ENCODE results near the gene ZNF831. TPM values are rescaled to one million over a fixed set of nuclear protein-coding genes. Genes with fewer than 3 reads are reported as not detected.

ZNF831 gene
- total RNA-seq, 2 experiments from 2014 or later, result 7.0 to 8.6 TPM

DNA sequence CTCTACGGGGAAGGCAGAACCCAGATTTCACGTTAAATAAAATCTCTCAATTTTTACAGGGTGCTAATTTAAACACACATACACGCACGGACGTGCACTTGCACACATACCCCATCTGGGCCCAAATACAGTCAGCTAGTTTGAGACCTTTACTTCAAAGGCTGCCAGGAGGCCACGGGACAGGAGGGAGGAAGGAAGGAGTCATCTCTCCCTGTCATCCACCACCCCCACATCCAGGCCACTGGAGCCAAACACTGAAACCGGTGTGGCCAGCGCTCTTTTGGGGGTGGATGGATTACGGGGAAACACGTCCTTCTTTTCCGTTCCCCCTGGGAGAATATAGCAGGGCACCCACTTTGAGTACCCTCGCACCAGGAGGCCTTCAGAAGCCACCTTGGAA, 60.1 kb downstream of the ZNF831 start:
- DNase-seq (no peak), ATAC-seq (no peak)
- Mint-ChIP-seq H3K9me3 (ENCODE audit: low read depth) (peaks cover 2% of the 10 kb centered on the region), H3K27me3 (no peaks in the 10 kb centered on the region), H3K27ac (no peak overlapping the region), H3K36me3 (ENCODE audit: low read depth) (peaks cover 9% of the 10 kb centered on the region), H3K4me1 (peaks cover 31% of the 10 kb centered on the region), H3K4me3 (no peak overlapping the region)
- ChIA-PET POLR2A (no interaction called here), CTCF (interaction anchor here (0.7 to 4.4 kb wide), 7 partner anchors 10 to 256 kb away, joined by 3 to 36 read pairs (median 3); no protein-coding TSS in a partner anchor)
- intact Hi-C loops (cut with DNase I, micrococcal nuclease), result loop anchor here in 1 of 2 experiments (5.0 kb wide), 1 partner anchor 331 kb away; no protein-coding TSS in a partner anchor

DNA sequence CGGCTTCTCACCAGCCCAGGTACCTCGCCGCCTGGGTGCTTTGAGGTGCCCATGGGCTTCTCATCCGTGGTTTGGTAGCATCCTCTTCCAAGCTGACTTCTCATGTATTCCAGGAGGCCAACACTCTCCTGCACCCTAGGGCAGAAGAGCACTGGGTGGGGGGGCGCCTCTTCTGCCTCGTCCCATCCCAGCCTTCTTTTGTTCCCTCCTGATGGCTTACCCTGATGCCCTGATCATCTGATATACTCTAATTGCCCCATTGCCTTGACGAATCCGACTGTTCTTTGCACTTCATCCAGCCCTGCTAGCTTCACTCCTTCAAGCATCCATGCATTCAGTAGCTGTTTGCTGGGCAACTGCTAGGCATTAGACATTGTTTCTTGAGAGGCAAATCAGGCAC, 60.6 kb downstream of the ZNF831 start:
- Mint-ChIP-seq H3K9me3 (ENCODE audit: low read depth) (peaks cover 2% of the 10 kb centered on the region), H3K4me3 (no peak overlapping the region), H3K27me3 (no peaks in the 10 kb centered on the region), H3K4me1 (peaks cover 31% of the 10 kb centered on the region), H3K36me3 (ENCODE audit: low read depth) (peaks cover 14% of the 10 kb centered on the region), H3K27ac (no peak overlapping the region)
- ATAC-seq (no peak), DNase-seq (no peak)
- POLR2A ChIA-PET, result no interaction called here
- intact Hi-C loops (cut with DNase I, micrococcal nuclease), result loop anchor here in 1 of 2 experiments (5.0 kb wide), 1 partner anchor 332 kb away; no protein-coding TSS in a partner anchor
- CTCF ChIA-PET, result interaction anchor here (0.7 to 4.4 kb wide), 4 partner anchors 16 to 257 kb away, joined by 3 to 36 read pairs (median 15); no protein-coding TSS in a partner anchor

DNA sequence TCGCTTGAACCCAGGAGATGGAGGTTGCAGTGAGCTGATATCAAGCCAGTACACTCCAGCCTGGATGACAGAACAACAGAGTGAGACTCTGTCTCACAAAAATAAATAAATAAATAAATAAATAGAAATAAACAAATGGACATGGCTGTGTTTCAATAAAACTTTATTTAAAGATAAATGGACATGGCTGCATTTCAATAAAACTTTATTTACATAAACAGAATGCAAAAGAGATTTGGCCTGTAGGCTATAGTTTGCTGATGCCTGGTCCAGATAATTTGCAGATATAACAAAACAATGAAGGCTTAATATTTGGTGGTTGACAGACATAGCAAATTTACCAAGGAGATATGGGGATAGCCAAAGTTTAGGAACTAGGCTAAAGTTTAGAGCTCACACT, 66.8 kb downstream of the ZNF831 start:
- ATAC-seq (no peak), DNase-seq (no peak)
- Mint-ChIP-seq H3K27me3 (no peaks in the 10 kb centered on the region), H3K4me3 (no peak overlapping the region), H3K9me3 (ENCODE audit: low read depth) (peaks cover 2% of the 10 kb centered on the region), H3K27ac (no peak overlapping the region), H3K4me1 (peaks cover 12% of the 10 kb centered on the region), H3K36me3 (ENCODE audit: low read depth) (peaks cover 16% of the 10 kb centered on the region)
- POLR2A ChIA-PET, result no interaction called here
- CTCF ChIA-PET, result interaction anchor here (0.6 to 1.3 kb wide), 5 partner anchors 12 to 384 kb away, joined by 3 read pairs; no protein-coding TSS in a partner anchor
- intact Hi-C loops (cut with DNase I, micrococcal nuclease), result no loop called here

DNA sequence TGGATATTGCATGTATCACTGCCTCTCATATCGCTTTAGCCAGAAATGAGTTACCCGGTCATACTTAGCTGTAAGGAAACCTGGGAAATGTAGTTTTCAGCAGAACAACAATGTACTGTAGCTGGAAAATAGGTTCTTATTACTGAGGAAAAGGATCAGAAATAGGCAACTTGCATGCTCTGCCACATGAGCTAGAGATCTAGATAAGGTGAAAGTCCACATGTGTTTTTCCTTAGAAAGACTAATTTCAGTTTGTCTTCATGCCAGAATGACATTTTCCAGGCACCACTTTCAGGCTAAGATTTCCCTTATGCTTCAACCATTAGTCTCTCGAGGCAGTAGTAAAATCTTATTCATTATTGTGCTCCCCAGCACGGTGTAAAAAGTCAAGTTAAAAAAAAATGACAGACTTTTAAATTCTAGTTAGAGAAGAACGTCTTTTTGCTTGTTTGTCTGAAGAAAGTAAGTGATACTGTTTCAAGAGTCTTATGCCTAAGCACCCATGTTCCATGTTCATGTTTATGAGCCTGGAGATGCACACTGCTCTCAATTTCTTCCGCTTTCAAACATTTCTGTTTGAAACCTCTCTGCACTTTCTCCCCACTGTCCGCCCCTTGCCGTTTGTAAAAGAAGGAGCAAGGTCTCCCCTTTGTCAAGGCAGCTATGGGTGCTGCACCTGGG, 67.6 kb downstream of the ZNF831 start:
- Mint-ChIP-seq H3K4me3 (no peak overlapping the region), H3K4me1 (peaks cover 19% of the 10 kb centered on the region), H3K27me3 (no peaks in the 10 kb centered on the region), H3K27ac (no peak overlapping the region), H3K36me3 (ENCODE audit: low read depth) (peaks cover 16% of the 10 kb centered on the region), H3K9me3 (ENCODE audit: low read depth) (peaks cover 2% of the 10 kb centered on the region)
- ChIA-PET CTCF (interaction anchor here (0.6 to 2.6 kb wide), 8 partner anchors 10 to 385 kb away, joined by 3 to 9 read pairs (median 3); no protein-coding TSS in a partner anchor), POLR2A (no interaction called here)
- no peak for ATAC-seq
- intact Hi-C loops (cut with DNase I, micrococcal nuclease), result no loop called here
- DNase-seq, result no peak

DNA sequence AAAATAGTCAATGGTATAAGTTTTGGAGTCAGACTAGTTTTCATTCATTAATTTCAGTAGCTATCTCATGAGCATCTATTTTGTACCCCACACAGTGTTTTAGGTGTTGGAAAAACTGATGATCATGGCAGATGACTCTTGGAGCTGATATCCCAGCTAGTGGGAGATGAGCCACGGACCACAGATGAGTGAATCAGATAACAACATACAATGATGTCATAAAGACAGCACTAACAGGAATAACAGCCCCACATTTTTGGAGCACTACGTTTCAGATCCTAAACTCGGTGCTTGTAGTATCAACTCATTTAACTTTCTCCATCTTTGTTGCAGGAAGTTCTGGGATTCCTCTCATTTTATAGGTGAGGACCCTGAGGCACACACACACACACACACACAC, 69.0 kb downstream of the ZNF831 start:
- ChIA-PET POLR2A (no interaction called here), CTCF (interaction anchor here (0.8 to 2.6 kb wide), 4 partner anchors 11 to 91 kb away, joined by 3 to 9 read pairs (median 4); no protein-coding TSS in a partner anchor)
- intact Hi-C loops (cut with DNase I, micrococcal nuclease), result no loop called here
- Mint-ChIP-seq H3K9me3 (ENCODE audit: low read depth) (peaks cover 2% of the 10 kb centered on the region), H3K4me3 (no peak overlapping the region), H3K4me1 (peaks cover 19% of the 10 kb centered on the region), H3K36me3 (ENCODE audit: low read depth) (peaks cover 18% of the 10 kb centered on the region), H3K27ac (no peak overlapping the region), H3K27me3 (no peaks in the 10 kb centered on the region)
- DNase-seq, result no peak
- peak; percentile 33 for ATAC-seq

DNA sequence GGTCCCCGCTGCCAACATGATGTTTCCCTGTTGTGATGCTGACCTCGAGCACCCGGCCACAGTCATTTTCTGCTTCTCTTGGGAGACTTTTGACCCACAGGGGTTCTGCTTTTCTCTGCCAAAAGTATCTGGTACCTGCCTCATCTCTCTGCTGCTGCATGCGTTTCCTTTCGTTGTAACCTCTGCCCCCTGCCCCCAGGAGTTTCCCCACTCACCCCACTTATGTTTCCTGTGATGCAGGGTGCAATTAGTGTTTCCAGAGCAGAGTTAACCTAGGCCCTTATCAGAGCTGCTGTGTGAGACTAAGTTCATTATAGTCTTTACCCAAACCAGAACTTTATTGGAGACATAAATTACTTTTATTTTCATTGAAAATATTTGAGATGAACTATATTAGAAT, 71.6 kb downstream of the ZNF831 start:
- CTCF ChIA-PET, result no interaction called here
- Mint-ChIP-seq H3K27ac (peak overlapping the region; percentile 65), H3K36me3 (ENCODE audit: low read depth) (peaks cover 12% of the 10 kb centered on the region), H3K4me3 (no peak overlapping the region), H3K4me1 (peaks cover 19% of the 10 kb centered on the region), H3K9me3 (ENCODE audit: low read depth) (no peaks in the 10 kb centered on the region), H3K27me3 (no peaks in the 10 kb centered on the region)
- ATAC-seq (peak; percentile 80), DNase-seq (peak; percentile 46)
- intact Hi-C loops (cut with DNase I, micrococcal nuclease), result no loop called here
- POLR2A ChIA-PET, result interaction anchor here (0.7 kb wide), 1 partner anchor 243 kb away, joined by 3 read pairs; no protein-coding TSS in a partner anchor

DNA sequence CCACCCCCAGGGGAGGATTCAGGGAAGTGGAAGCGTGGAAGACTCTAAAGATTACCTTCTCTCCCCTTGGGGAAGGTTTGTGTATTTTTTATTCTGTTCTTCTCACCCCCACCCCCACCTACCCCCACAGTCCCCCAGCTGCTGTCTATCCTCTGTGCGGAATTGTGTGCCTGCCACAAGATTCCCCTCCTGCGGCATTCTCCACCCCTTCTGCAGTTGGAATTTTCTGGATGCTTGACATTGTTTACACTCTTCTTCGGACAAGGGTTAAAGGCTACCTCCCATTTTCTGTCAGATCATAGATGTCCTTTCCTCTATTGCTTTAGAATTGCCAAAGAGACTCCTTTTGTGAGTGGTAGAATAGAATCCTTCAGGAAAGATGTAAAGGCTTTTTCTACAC, 76.4 kb downstream of the ZNF831 start:
- H3K36me3 Mint-ChIP-seq (ENCODE audit: low read depth), result peaks cover 21% of the 10 kb centered on the region
- no peaks in the 10 kb centered on the region for H3K9me3 Mint-ChIP-seq (ENCODE audit: low read depth)
- H3K4me3 Mint-ChIP-seq, result no peak overlapping the region
- no peaks in the 10 kb centered on the region for H3K27me3 Mint-ChIP-seq
- no peak for DNase-seq
- no peak for ATAC-seq
- CTCF ChIA-PET, result no interaction called here
- POLR2A ChIA-PET, result no interaction called here
- H3K4me1 Mint-ChIP-seq, result peaks cover 20% of the 10 kb centered on the region
- intact Hi-C loops (cut with DNase I, micrococcal nuclease), result no loop called here
- no peak overlapping the region for H3K27ac Mint-ChIP-seq

DNA sequence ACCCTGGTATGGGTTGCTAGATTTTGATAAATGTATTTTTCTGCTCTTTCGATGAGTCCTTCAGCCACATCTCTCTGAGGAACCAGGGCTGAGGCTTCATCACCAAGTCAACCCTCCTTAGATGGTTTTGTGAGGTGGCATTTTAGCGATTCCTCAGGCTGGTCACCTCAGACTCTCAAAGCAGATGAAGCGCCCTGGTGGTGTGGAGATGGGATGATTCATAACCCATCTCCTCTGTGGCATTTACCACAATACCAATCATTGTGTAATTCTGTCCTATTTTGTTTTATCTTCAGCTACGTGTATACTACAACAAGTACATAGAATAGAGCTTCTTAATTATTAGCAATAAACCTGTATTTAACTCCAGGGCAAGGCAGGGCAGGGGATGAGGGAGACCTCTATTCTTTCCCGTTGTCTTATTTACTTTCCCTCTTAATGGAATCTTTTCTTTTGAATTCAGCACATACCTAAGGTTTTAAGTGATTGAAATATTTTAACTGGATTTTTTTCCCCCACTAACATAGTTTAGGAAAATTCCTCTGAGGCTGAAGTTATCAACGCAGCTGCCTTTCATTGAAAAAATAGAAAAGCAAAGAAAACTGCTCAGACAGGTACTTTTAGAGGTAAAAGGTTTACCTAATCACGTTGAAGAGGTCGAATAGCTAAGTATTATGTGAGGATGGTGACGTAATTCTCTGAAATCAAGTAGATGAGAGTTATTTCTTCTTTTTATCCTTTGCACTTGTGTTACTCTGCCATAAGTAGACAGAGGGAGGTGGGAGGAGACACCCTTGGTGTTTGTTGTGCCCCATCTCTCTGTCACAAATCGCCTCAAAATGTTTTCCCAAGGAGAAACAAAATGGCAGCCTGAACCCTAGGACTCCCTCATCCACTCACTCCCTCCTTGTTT, 79.3 kb downstream of the ZNF831 start:
- Mint-ChIP-seq H3K9me3 (ENCODE audit: low read depth) (no peaks in the 10 kb centered on the region), H3K36me3 (ENCODE audit: low read depth) (peaks cover 23% of the 10 kb centered on the region), H3K27ac (no peak overlapping the region), H3K27me3 (no peaks in the 10 kb centered on the region), H3K4me1 (peaks cover 16% of the 10 kb centered on the region), H3K4me3 (no peak overlapping the region)
- intact Hi-C loops (cut with DNase I, micrococcal nuclease), result no loop called here
- POLR2A ChIA-PET, result no interaction called here
- DNase-seq (peak; percentile 49), ATAC-seq (peak; percentile 92)
- CTCF ChIA-PET, result interaction anchor here (0.5 to 1.0 kb wide), 2 partner anchors 16 to 592 kb away, joined by 3 read pairs; partner anchors contain the start of gene STX16

DNA sequence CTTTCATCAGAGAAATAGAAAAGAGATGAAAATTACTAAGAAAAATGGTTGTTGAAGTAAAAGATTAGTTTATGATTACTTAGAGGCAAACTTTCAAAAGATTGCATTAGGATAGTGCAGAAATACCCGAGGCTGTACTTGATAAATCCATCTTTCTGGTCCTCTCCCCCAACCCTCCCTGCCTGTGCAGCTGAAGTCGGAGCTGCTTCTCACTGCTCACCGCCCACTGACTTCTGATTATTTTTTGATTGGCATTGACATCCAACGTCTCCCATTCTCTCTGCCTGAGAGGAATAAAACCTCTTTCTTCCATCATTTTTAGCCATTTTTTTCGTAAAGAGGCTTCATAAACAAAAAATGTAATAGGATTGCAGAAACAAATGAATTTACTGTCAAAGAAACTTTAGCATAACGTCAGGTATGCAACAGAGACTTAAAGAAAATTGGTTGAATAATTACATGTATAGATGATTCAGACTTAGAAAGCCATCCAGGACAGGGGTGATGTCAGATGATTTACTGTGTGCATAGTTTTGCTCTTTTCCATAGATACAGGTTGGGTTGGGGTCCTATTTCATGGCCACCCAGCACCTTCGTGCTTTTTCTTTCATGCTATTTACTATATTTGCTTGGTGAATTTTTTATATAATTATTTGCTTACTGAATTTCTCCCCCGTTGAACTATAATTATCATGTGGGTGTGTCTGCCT, 83.2 kb downstream of the ZNF831 start:
- Mint-ChIP-seq H3K4me1 (peaks cover 28% of the 10 kb centered on the region), H3K27ac (no peak overlapping the region), H3K4me3 (no peak overlapping the region), H3K9me3 (ENCODE audit: low read depth) (peaks cover 14% of the 10 kb centered on the region), H3K27me3 (no peaks in the 10 kb centered on the region), H3K36me3 (ENCODE audit: low read depth) (peaks cover 39% of the 10 kb centered on the region)
- POLR2A ChIA-PET, result no interaction called here
- CTCF ChIA-PET, result interaction anchor here (0.6 kb wide), 1 partner anchor 295 kb away, joined by 3 read pairs; no protein-coding TSS in a partner anchor
- intact Hi-C loops (cut with DNase I, micrococcal nuclease), result no loop called here
- ATAC-seq (no peak), DNase-seq (no peak)

DNA sequence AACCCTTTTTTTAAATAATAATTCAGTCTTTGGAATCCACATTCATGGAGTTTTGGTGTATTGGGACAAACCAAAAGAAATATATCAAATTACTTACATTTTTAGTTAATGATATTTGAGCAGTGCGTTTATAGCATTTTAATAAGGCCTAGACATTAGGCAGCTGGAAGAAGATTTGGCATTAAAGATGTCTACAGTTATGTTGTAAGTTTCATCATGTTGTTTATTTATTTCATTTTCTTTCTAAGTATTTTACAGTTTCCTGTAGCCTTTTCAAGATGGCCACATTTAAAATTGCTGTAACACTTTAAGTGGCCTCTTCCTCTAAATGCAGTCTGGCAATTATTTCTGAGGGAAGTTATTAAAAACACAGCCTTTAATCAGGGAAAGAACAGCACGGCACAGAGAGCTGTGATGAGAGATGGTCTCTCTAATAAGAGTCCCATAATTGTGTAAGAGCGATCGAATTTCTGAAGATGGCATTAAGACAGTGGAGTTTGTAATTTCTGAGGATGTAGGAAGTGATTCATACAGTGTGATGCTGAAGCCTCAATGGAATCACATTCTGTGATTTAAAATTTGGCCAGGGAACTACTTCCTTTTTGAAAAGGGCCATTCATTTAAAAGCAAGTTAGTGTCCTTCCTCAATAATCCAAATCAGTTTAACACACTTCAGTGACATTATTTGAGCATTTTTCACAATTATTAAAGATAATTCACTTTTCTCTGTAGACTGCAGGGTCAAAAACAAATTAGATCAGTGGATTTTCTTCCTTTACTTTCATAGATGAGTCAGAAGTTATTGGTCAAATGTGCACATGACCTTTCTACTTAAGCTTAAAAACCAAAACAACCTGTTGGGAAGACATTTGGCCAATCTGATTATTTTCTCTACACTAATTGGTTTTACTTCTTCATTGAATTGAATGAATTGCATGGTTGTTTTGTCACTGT, 84.4 kb downstream of the ZNF831 start:
- intact Hi-C loops (cut with DNase I, micrococcal nuclease), result no loop called here
- Mint-ChIP-seq H3K4me3 (no peak overlapping the region), H3K4me1 (peaks cover 32% of the 10 kb centered on the region), H3K27me3 (no peaks in the 10 kb centered on the region), H3K27ac (no peak overlapping the region), H3K9me3 (ENCODE audit: low read depth) (peaks cover 17% of the 10 kb centered on the region), H3K36me3 (ENCODE audit: low read depth) (peaks cover 42% of the 10 kb centered on the region)
- ATAC-seq, result no peak
- ChIA-PET POLR2A (no interaction called here), CTCF (interaction anchor here (0.7 to 0.8 kb wide), 2 partner anchors 25 to 41 kb away, joined by 3 to 5 read pairs; no protein-coding TSS in a partner anchor)
- no peak for DNase-seq
